GM18499 (cell line): Measurements from ENCODE around the gene ISOC2.
"Not testable (repeated sequence)": the region's sequence is repeated elsewhere in the genome, so short reads cannot be mapped to it uniquely, and the experiment has no call there.

Experiments used
- ATAC-seq: cut with Tn5 transposase; IDR thresholded peaks from one replicate; pipeline ENCODE4 v1.9.1; 2021; ENCODE audit warnings: moderate number of reproducible peaks; ENCODE audit not compliant: insufficient read depth, unreplicated experiment

The ISOC2 gene

GRCh38 chr19:55443824-55444480 is 17.5 kb downstream of the ISOC2 start:
- no peak for ATAC-seq

- no peak for ATAC-seq
Observed at GRCh38 chr19:55443045-55443823, 18.2 kb downstream of the ISOC2 start, which contains the start of gene SHISA7. TSS of gene SHISA7 (minus strand) at chr19:55443300. CDS start at chr19:55442863, 437 bp downstream.

- no peak for ATAC-seq
Observed at GRCh38 chr19:55442372-55442961, 19.0 kb downstream of the ISOC2 start.

- ATAC-seq = no peak
Observed at GRCh38 chr19:55441692-55442321, 19.6 kb downstream of the ISOC2 start.

GRCh38 chr19:55441319-55441691 is 20.1 kb downstream of the ISOC2 start:
- no peak for ATAC-seq

GRCh38 chr19:55440411-55441105 is 20.9 kb downstream of the ISOC2 start:
- no peak for ATAC-seq

GRCh38 chr19:55439052-55439451 is 22.4 kb downstream of the ISOC2 start:
- no peak for ATAC-seq

GRCh38 chr19:55437410-55437809 is 24.0 kb downstream of the ISOC2 start:
- ATAC-seq = no peak

GRCh38 chr19:55436847-55437246 is 24.6 kb downstream of the ISOC2 start:
- no peak for ATAC-seq

GRCh38 chr19:55435020-55435419 is 26.4 kb downstream of the ISOC2 start:
- ATAC-seq = no peak

GRCh38 chr19:55434356-55434919 is 27.0 kb downstream of the ISOC2 start:
- ATAC-seq = no peak

GRCh38 chr19:55433292-55433691 is 28.1 kb downstream of the ISOC2 start:
- no peak for ATAC-seq

- no peak for ATAC-seq
Observed at GRCh38 chr19:55432241-55432959, 29.0 kb downstream of the ISOC2 start.

GRCh38 chr19:55431183-55431582 is 30.3 kb downstream of the ISOC2 start:
- no peak for ATAC-seq

- no peak for ATAC-seq
Observed at GRCh38 chr19:55426042-55426441, 35.4 kb downstream of the ISOC2 start.

- no peak for ATAC-seq
Observed at GRCh38 chr19:55424518-55424917, 36.9 kb downstream of the ISOC2 start.

GRCh38 chr19:55423225-55424005 is 38.0 kb downstream of the ISOC2 start:
- no peak for ATAC-seq

- not testable (repeated sequence) for ATAC-seq
Observed at GRCh38 chr19:55421281-55421680, 40.2 kb downstream of the ISOC2 start.
